WTC11 (cell line): ENCODE data around the gene SPRR2E. TPM values are rescaled to one million over a fixed set of nuclear protein-coding genes. Genes with fewer than 3 reads are reported as not detected.
"Not testable (repeated sequence)": the region's sequence is repeated elsewhere in the genome, so short reads cannot be mapped to it uniquely, and the experiment has no call there.

Experiments
- ATAC-seq: fragments of 200-7000 bp; cut with Tn5 transposase; 2 replicates; pipeline ENCODE4 v1.10.0; 2021; ENCODE audit warnings: mild to moderate bottlenecking, moderate library complexity
- CTCF ChIA-PET: fragments of 300-600 bp; sonication (Branson Sonifier 250); formaldehyde crosslinking; loops from one replicate; lab custom pipeline; 2021; ENCODE audit warnings: antibody characterized with exemption; lab: Charles Lee
- POLR2A ChIA-PET: fragments of 350-600 bp; sonication (Branson Sonifier 250); formaldehyde crosslinking; loops from one replicate; lab custom pipeline; 2021; ENCODE audit warnings: antibody characterized with exemption; lab: Charles Lee
- DNase-seq: peaks from one replicate; pipeline ENCODE4 v3.0.0; 2021; ENCODE audit warnings: low spot score
- H3K27ac Mint-ChIP-seq: 2 replicates; pipeline ENCODE4 v1.8.0; 2021; ENCODE audit warnings: mixed read lengths
- H3K27me3 Mint-ChIP-seq: 2 replicates; pipeline ENCODE4 v1.8.0; 2021; ENCODE audit warnings: low read depth, mild to moderate bottlenecking, moderate library complexity, mixed read lengths
- H3K36me3 Mint-ChIP-seq: 2 replicates; pipeline ENCODE4 v1.8.0; 2021; ENCODE audit warnings: mixed read lengths
- H3K4me1 Mint-ChIP-seq: 2 replicates; pipeline ENCODE4 v1.8.0; 2022; ENCODE audit warnings: mixed read lengths
- H3K4me3 Mint-ChIP-seq: 2 replicates; pipeline ENCODE4 v1.8.0; 2021; ENCODE audit warnings: mild to moderate bottlenecking, moderate library complexity, mixed read lengths
- H3K9me3 Mint-ChIP-seq: 2 replicates; pipeline ENCODE4 v1.8.0; 2021; ENCODE audit warnings: mixed read lengths
- CTCF ChIP-seq: fragments of 200-600 bp; IDR thresholded peaks from 2 replicates; pipeline ENCODE4 v1.8.0; 2022; ENCODE audit warnings: antibody characterized with exemption
- ETV6 ChIP-seq: sonication (generic); formaldehyde crosslinking; IDR thresholded peaks from 2 replicates; pipeline ENCODE4 v1.8.1; 2022; ENCODE audit warnings: mild to moderate bottlenecking, missing genetic modification reagents
- FOXJ3 ChIP-seq: sonication (generic); formaldehyde crosslinking; IDR thresholded peaks from 2 replicates; pipeline ENCODE4 v1.9.0; 2021; ENCODE audit warnings: missing genetic modification reagents, mild to moderate bottlenecking, borderline replicate concordance
- KAT7 ChIP-seq: sonication (generic); formaldehyde crosslinking; IDR thresholded peaks from 2 replicates; pipeline ENCODE4 v1.8.1; 2023; ENCODE audit warnings: missing genetic modification reagents, mild to moderate bottlenecking, borderline replicate concordance
- MLX ChIP-seq: sonication (generic); formaldehyde crosslinking; IDR thresholded peaks from 2 replicates; pipeline ENCODE4 v1.8.1; 2023; ENCODE audit warnings: mild to moderate bottlenecking, missing genetic modification reagents, moderate library complexity
- MYBL2 ChIP-seq: sonication (generic); formaldehyde crosslinking; IDR thresholded peaks from 2 replicates; pipeline ENCODE4 v1.8.1; 2023; ENCODE audit warnings: mild to moderate bottlenecking, moderate library complexity, missing genetic modification reagents
- RELA ChIP-seq: sonication (generic); formaldehyde crosslinking; IDR thresholded peaks from 2 replicates; pipeline ENCODE4 v1.8.1; 2022; ENCODE audit warnings: missing genetic modification reagents, mild to moderate bottlenecking, borderline replicate concordance
- RORB ChIP-seq: fragments of 250-450 bp; sonication (Bioruptor Pico); IDR thresholded peaks from 2 replicates; pipeline ENCODE4 v1.9.0; 2021; ENCODE audit warnings: mild to moderate bottlenecking
- ZBTB43 ChIP-seq: sonication (generic); formaldehyde crosslinking; IDR thresholded peaks from 2 replicates; pipeline ENCODE4 v1.8.1; 2023; ENCODE audit warnings: mild to moderate bottlenecking, missing genetic modification reagents
- ZNF396 ChIP-seq: fragments of 250-450 bp; sonication (Bioruptor Pico); IDR thresholded peaks from 2 replicates; pipeline ENCODE4 v1.8.0; 2021; ENCODE audit warnings: mild to moderate bottlenecking, moderate library complexity, borderline replicate concordance
- total RNA-seq: library from RNA; stranded (reverse); gene quantifications from 3 replicates; pipeline ENCODE4 v1.2.3, GENCODE V29; 2021
- TF ChIP-seq, protein P1 (sequence below): sonication (generic); formaldehyde crosslinking; IDR thresholded peaks from 2 replicates; pipeline ENCODE4 v1.8.0; 2023; ENCODE audit warnings: missing genetic modification reagents
- TF ChIP-seq, protein P2 (sequence below): sonication (generic); formaldehyde crosslinking; IDR thresholded peaks from 2 replicates; pipeline ENCODE4 v1.8.1; 2023; ENCODE audit warnings: mild to moderate bottlenecking, missing genetic modification reagents
- TF ChIP-seq, protein P3 (sequence below): sonication (generic); formaldehyde crosslinking; IDR thresholded peaks from 2 replicates; pipeline ENCODE4 v1.8.1; 2022; ENCODE audit warnings: low read depth, mild to moderate bottlenecking, moderate library complexity, missing genetic modification reagents, borderline replicate concordance

Gene SPRR2E
- total RNA-seq, 1 experiment from 2014 or later: not detected

DNA sequence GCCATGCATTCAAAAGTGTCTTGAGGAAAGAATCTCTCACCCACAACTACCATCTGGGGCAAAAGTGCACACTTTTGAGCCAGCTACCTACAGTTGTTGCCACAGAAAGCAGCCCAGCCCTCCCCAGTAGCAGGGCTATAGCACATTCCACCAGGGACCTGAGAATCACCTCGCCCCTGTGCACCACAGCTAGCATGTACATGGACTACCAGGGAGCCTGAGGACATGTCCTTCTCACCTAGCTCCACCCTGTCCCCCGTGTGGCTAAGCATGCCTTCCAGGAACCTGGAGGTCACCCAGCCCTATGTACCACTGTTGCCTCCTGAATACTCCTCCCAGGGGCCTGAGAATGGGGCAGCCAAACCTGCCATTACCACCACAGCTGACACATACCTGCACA, 39.4 kb upstream of the SPRR2E start (continued):
- TF ChIP-seq CTCF: no peak
- TF ChIP-seq ZBTB43 (CRISPR knock-in tag): no peak
- no peak for TF ChIP-seq ETV6 (CRISPR knock-in tag)
- TF ChIP-seq ZNF396: no peak
- TF ChIP-seq, protein P1, sequence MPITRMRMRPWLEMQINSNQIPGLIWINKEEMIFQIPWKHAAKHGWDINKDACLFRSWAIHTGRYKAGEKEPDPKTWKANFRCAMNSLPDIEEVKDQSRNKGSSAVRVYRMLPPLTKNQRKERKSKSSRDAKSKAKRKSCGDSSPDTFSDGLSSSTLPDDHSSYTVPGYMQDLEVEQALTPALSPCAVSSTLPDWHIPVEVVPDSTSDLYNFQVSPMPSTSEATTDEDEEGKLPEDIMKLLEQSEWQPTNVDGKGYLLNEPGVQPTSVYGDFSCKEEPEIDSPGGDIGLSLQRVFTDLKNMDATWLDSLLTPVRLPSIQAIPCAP: no peak
- no peak for TF ChIP-seq FOXJ3 (CRISPR knock-in tag)
- TF ChIP-seq, protein P2, sequence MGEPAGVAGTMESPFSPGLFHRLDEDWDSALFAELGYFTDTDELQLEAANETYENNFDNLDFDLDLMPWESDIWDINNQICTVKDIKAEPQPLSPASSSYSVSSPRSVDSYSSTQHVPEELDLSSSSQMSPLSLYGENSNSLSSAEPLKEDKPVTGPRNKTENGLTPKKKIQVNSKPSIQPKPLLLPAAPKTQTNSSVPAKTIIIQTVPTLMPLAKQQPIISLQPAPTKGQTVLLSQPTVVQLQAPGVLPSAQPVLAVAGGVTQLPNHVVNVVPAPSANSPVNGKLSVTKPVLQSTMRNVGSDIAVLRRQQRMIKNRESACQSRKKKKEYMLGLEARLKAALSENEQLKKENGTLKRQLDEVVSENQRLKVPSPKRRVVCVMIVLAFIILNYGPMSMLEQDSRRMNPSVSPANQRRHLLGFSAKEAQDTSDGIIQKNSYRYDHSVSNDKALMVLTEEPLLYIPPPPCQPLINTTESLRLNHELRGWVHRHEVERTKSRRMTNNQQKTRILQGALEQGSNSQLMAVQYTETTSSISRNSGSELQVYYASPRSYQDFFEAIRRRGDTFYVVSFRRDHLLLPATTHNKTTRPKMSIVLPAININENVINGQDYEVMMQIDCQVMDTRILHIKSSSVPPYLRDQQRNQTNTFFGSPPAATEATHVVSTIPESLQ (CRISPR knock-in tag): no peak

- DNase-seq: no peak
- no peak overlapping the region for H3K27ac Mint-ChIP-seq
- peaks cover 13% of the 10 kb centered on the region for H3K36me3 Mint-ChIP-seq
- ChIA-PET CTCF (no interaction called here), POLR2A (no interaction called here)
- peaks cover 41% of the 10 kb centered on the region for H3K4me1 Mint-ChIP-seq
- no peak overlapping the region for H3K4me3 Mint-ChIP-seq
- ATAC-seq: no peak
- TF ChIP-seq RORB (CRISPR knock-in tag): no peak
- no peak for TF ChIP-seq MYBL2
- TF ChIP-seq, protein P3, sequence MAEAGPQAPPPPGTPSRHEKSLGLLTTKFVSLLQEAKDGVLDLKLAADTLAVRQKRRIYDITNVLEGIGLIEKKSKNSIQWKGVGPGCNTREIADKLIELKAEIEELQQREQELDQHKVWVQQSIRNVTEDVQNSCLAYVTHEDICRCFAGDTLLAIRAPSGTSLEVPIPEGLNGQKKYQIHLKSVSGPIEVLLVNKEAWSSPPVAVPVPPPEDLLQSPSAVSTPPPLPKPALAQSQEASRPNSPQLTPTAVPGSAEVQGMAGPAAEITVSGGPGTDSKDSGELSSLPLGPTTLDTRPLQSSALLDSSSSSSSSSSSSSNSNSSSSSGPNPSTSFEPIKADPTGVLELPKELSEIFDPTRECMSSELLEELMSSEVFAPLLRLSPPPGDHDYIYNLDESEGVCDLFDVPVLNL: no peak
- TF ChIP-seq CTCF: no peak
- TF ChIP-seq, protein P2 (CRISPR knock-in tag): no peak
- TF ChIP-seq RELA (CRISPR knock-in tag): no peak
- TF ChIP-seq MLX (CRISPR knock-in tag): no peak
- TF ChIP-seq ZBTB43 (CRISPR knock-in tag): no peak
- no peak for TF ChIP-seq KAT7 (CRISPR knock-in tag)
- H3K9me3 Mint-ChIP-seq: peaks cover 12% of the 10 kb centered on the region
- no peaks in the 10 kb centered on the region; the same call in 1 of the 2 replicates for H3K27me3 Mint-ChIP-seq
These were observed 38.9 kb upstream of the SPRR2E start for GRCh38 chr1:153133267-153133666.

GRCh38 chr1:153128688-153129087, 34.4 kb upstream of the SPRR2E start:
- DNase-seq, POLR2A ChIA-PET, H3K27ac Mint-ChIP-seq, CTCF ChIA-PET, H3K27me3 Mint-ChIP-seq, ATAC-seq, H3K4me3 Mint-ChIP-seq: not testable (repeated sequence)
- Mint-ChIP-seq H3K36me3 (peaks cover 45% of the 10 kb centered on the region), H3K9me3 (peaks cover 41% of the 10 kb centered on the region), H3K4me1 (peaks cover 44% of the 10 kb centered on the region)
